ENCODE results near the gene MRPS14.

GRCh38 chr1:174974711-174975119, 48.5 kb downstream of the MRPS14 start:
- TF ChIP-seq CTCF (IDR thresholded peaks at IDR 0.05; ENCODE audit: poor library complexity, severe bottlenecking) (no peak), EZH2 (IDR thresholded peaks at IDR 0.05; ENCODE audit: borderline replicate concordance, insufficient read depth, low read length, poor library complexity, severe bottlenecking) (no peak), RAD21 (conservative IDR thresholded peaks at IDR 0.05) (no peak)

Measured in neural cell (in vitro differentiated cells).